K562 (cell line): Measurements from ENCODE around the gene TANK. TPM values are rescaled to one million over a fixed set of nuclear protein-coding genes. Genes with fewer than 3 reads are reported as not detected.

ENCODE experiments used
- ATAC-seq: fragments of 200-7000 bp; cut with Tn5 transposase; 3 replicates; pipeline ENCODE4 v1.9.1; 2020; ENCODE audit warnings: moderate library complexity
- BruUV-seq: library from RNA; stranded (reverse); fragments of 400-500 nt; replicated peaks from 2 replicates; lab custom pipeline; 2021; lab: Mats Ljungman, UMichigan
- CTCF ChIA-PET: fragments of 300-600 bp; formaldehyde crosslinking; extraction: SDS; loops from one replicate; lab custom pipeline; 2021; ENCODE audit warnings: low intra/inter-chr PET ratio; lab: Yijun Ruan, JAX
- POLR2A ChIA-PET: fragments of 300-600, 350-650 bp; sonication (Branson Sonifier 250); formaldehyde crosslinking; extraction: SDS; loops from one replicate; lab custom pipeline; 2021; ENCODE audit warnings: antibody characterized with exemption, inconsistent platforms; lab: Yijun Ruan, JAX
- DNase-seq, 4 experiments: peaks; one replicate each; pipeline versions ENCODE4 v3.0.0 to v3.0.0-alpha.2; 2011 to 2018; ENCODE audit warnings: low spot score in 3 of 4, mixed read lengths in 3 of 4; ENCODE audit errors: extremely low read depth in 1 of 4
- FAIRE-seq: peaks from 2 replicates; lab custom pipeline; 2011; peaks lifted over from hg19 to GRCh38; lab: Jason Lieb, UNC
- H2AFZ ChIP-seq: 2 replicates; pipeline ENCODE4 v1.6.0; 2011; ENCODE audit warnings: low read depth, low read length, control low read depth, inconsistent platforms
- H3K27ac ChIP-seq: fragments of 200-600 bp; 3 replicates; pipeline ENCODE4 v1.8.0; 2011; ENCODE audit warnings: low read depth, mild to moderate bottlenecking, control low read depth, inconsistent platforms, low read length, moderate library complexity, mixed read lengths; ENCODE audit errors: extremely low read depth
- H3K27me3 ChIP-seq, 2 experiments: fragments of 300-600 bp in 1 of 2; 2 replicates in 1 of 2; 3 replicates in 1 of 2; pipeline versions ENCODE4 v1.6.0 to v1.8.0; 2011; ENCODE audit warnings: inconsistent platforms in 2 of 2, low read length in 2 of 2, mild to moderate bottlenecking in 1 of 2, mixed read lengths in 1 of 2, moderate library complexity in 1 of 2; ENCODE audit not compliant: control insufficient read depth in 2 of 2, insufficient read depth in 2 of 2
- H3K36me3 ChIP-seq: fragments of 300-600 bp; 3 replicates; pipeline ENCODE4 v1.8.0; 2011; ENCODE audit warnings: mild to moderate bottlenecking, low read length, inconsistent platforms; ENCODE audit not compliant: control insufficient read depth, insufficient read depth
- H3K4me1 ChIP-seq, 2 experiments: fragments of 200-600 bp in 1 of 2; replicated peaks in 1 of 2; 2 replicates in 1 of 2; 3 replicates in 1 of 2; pipeline versions ENCODE4 v1.5.1 to v1.8.0; 2011; ENCODE audit warnings: inconsistent platforms in 2 of 2, low read length in 2 of 2, mild to moderate bottlenecking in 1 of 2, mixed read lengths in 1 of 2, moderate library complexity in 1 of 2; ENCODE audit not compliant: control insufficient read depth in 2 of 2, insufficient read depth in 2 of 2
- H3K4me2 ChIP-seq: 2 replicates; pipeline ENCODE4 v1.6.1; 2011; ENCODE audit warnings: low read length, control low read depth, inconsistent platforms, mixed read lengths; ENCODE audit not compliant: insufficient read depth
- H3K4me3 ChIP-seq: fragments of 200-600 bp; sonication (generic), shearing (Covaris generic); 2 replicates; pipeline ENCODE4 v1.5.1; 2016; ENCODE audit warnings: control low read depth, inconsistent platforms
- H3K79me2 ChIP-seq: fragments of 200-600 bp; 3 replicates; pipeline ENCODE4 v1.8.0; 2011; ENCODE audit warnings: low read length, inconsistent platforms; ENCODE audit not compliant: control insufficient read depth, insufficient read depth
- H3K9ac ChIP-seq, 2 experiments: 2 replicates each; pipeline versions ENCODE4 v1.6.0 to v1.6.1; 2011; ENCODE audit warnings: low read depth in 2 of 2, low read length in 2 of 2, control low read depth in 1 of 2, inconsistent platforms in 1 of 2, mild to moderate bottlenecking in 1 of 2, mixed read lengths in 1 of 2; ENCODE audit not compliant: insufficient read depth in 1 of 2
- H3K9me1 ChIP-seq: one replicate; pipeline ENCODE4 v1.6.0; 2011; ENCODE audit warnings: inconsistent platforms, mild to moderate bottlenecking, low read length, moderate library complexity; ENCODE audit not compliant: control insufficient read depth, insufficient read depth
- H3K9me3 ChIP-seq: replicated peaks from 2 replicates; pipeline ENCODE4 v1.5.1; 2011; ENCODE audit warnings: low read depth, low read length, inconsistent platforms; ENCODE audit not compliant: control insufficient read depth, insufficient read depth
- H4K20me1 ChIP-seq: replicated peaks from 2 replicates; pipeline ENCODE4 v1.6.1; 2011; ENCODE audit warnings: low read length, inconsistent platforms, mixed read lengths; ENCODE audit not compliant: control insufficient read depth, insufficient read depth
- MAFG ChIP-seq: fragments of 450-650 bp; conservative IDR thresholded peaks from 2 replicates; pipeline ENCODE4 v1.6.1; 2016; ENCODE audit warnings: missing genetic modification characterization, missing compliant biosample characterization
- NCOA2 ChIP-seq, 2 experiments: fragments of 450-650 bp; IDR thresholded peaks; 2 replicates each; pipeline ENCODE4 v1.6.1; 2018; ENCODE audit warnings: mild to moderate bottlenecking in 2 of 2, moderate library complexity in 1 of 2; ENCODE audit not compliant: partially characterized antibody in 2 of 2
- NFE2L1 ChIP-seq: fragments of 450-650 bp; IDR thresholded peaks from 2 replicates; pipeline ENCODE4 v1.6.1; 2016; ENCODE audit warnings: missing genetic modification characterization, low read depth, mild to moderate bottlenecking, missing compliant biosample characterization, moderate library complexity, borderline replicate concordance
- RBM25 ChIP-seq: fragments of 200-400 bp; formaldehyde crosslinking; IDR thresholded peaks from 2 replicates; pipeline ENCODE4 v1.6.1; 2018; ENCODE audit warnings: low read length, low read depth, moderate library complexity; ENCODE audit not compliant: severe bottlenecking
- ZNF316 ChIP-seq: fragments of 450-650 bp; IDR thresholded peaks from 2 replicates; pipeline ENCODE4 v1.6.1; 2016
- WGBS: fragments of 100-300 bp; shearing (Covaris generic); methylation state at CpG from one replicate; pipeline ENCODE4 v1.1.6; 2016; ENCODE audit warnings: low coverage, mixed read lengths; ENCODE audit not compliant: insufficient coverage; ENCODE audit errors: missing lambda C conversion rate; 5-methylcytosine and 5-hydroxymethylcytosine counted together
- in situ Hi-C: fragments of 300-500 bp; cut with MboI; formaldehyde crosslinking; loops from 4 replicates; pipeline ENCODE4 v1.15.0; 2018; ENCODE audit warnings: inconsistent platforms, mixed read lengths
- intact Hi-C: fragments of 100-400 bp; cut with micrococcal nuclease; formaldehyde crosslinking; loops from 2 replicates; pipeline ENCODE4 v1.14.2; 2022
- polyA plus RNA-seq, 8 experiments: library from polyadenylated mRNA; depleted of rRNA in 4 of 8; stranded (reverse) in 5 of 8; unstranded in 3 of 8; fragments of >200 nt; fragmentation: Nextera tagmentation in 2 of 8; fragmentation: Illumina TruSeq in 1 of 8; extraction: Ambion mirVana in 2 of 8; extraction: Trizol in 1 of 8; gene quantifications; 2 replicates each; pipeline versions ENCODE4 v1.2.1 to v1.2.3, GENCODE V29; 2011 to 2014; ENCODE audit warnings: inconsistent platforms in 1 of 8, missing spikeins in 1 of 8
- total RNA-seq, 7 experiments: library from RNA; depleted of rRNA in 6 of 7; stranded (reverse); fragments of >200 nt in 6 of 7; fragmentation: Illumina TruSeq in 2 of 7; extraction: Trizol in 2 of 7; gene quantifications; 2 replicates each; pipeline versions ENCODE4 v1.2.1 to v1.2.3, GENCODE V29; 2011 to 2021; ENCODE audit warnings: low replicate concordance in 1 of 7

TANK gene
- total and polyA plus RNA-seq, 9 of the 15 experiments (the other 6 are each of a cell fraction or from before 2014, with no cell fraction given): 43.0 to 91.5 (median 54.4) TPM

DNA sequence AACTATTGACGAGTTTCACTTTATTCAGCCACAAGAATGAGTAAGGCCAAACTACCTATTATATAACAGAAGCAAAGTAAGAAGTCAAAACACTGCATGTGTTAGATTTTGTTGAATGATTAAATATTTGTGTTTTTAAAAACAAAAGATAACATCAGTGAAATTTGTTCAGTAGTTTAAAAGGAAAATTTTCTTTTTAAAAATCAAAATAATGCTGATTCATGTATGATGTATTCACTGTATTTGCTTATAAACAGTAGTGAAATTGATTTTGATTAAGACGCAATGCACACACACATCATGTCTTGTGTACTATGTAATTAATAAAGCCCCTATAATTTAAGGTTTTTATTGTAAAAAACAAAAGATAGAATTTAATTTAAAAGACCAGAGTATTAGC, 74.4 kb downstream of the TANK start:
- intact Hi-C loops (no loop called here), in situ Hi-C loops (no loop called here)
- Histone ChIP-seq H3K4me2 (no peak overlapping the region), H3K9me3 (peaks cover 1% of the 10 kb centered on the region; the same call in 1 of the 2 replicates), H3K4me3 (no peak overlapping the region), H3K79me2 (no peaks in the 10 kb centered on the region), H2AFZ (no peak overlapping the region), H3K9ac (no peak overlapping the region), H3K4me1 (no peaks in the 10 kb centered on the region; a peak in 1 of 5 replicates), H3K27ac (no peak overlapping the region), H3K9me1 (no peaks in the 10 kb centered on the region), H3K36me3 (peaks cover 42% of the 10 kb centered on the region; the same call in 2 of the 3 replicates), H3K27me3 (no peaks in the 10 kb centered on the region), H4K20me1 (no peaks in the 10 kb centered on the region)
- ChIA-PET CTCF (no interaction called here), POLR2A (interaction anchor here (0.8 kb wide), 1 partner anchor 12 kb away, joined by 3 read pairs; no protein-coding TSS in a partner anchor)
- no TSS peak for BruUV-seq
- no peak for DNase-seq
- ATAC-seq: no peak
- FAIRE-seq: no peak
- TF ChIP-seq MAFG (peak; percentile 51), NCOA2 (IDR thresholded peaks at IDR 0.05; ENCODE audit: partially characterized antibody in 2 of 2) (no peak), ZNF316 (peak; percentile 56; the same call in 1 of the 2 replicates), RBM25 (no peak), NFE2L1 (tag) (peak; percentile 33)
- WGBS: 96% methylated on average over 2 of the region's 2 CpGs
